HCT116 (cell line): ENCODE measurements around the gene SLC38A3. TPM values are rescaled to one million over a fixed set of nuclear protein-coding genes. Genes with fewer than 3 reads are reported as not detected.

Experiments used
- ATAC-seq: fragments of 200-7000 bp; cut with Tn5 transposase; 2 replicates; pipeline ENCODE4 v1.9.1; 2020; ENCODE audit warnings: mild to moderate bottlenecking, moderate library complexity
- BruUV-seq: library from RNA; stranded (reverse); fragments of 400-500 nt; replicated peaks from 2 replicates; lab custom pipeline; 2021; lab: Mats Ljungman, UMichigan
- CTCF ChIA-PET: fragments of 300-600 bp; sonication (Branson Sonifier 250); formaldehyde crosslinking; loops from one replicate; lab custom pipeline; 2021; ENCODE audit warnings: antibody characterized with exemption; lab: Charles Lee
- POLR2A ChIA-PET: fragments of 300-600, 350-600 bp; sonication (Branson Sonifier 250); formaldehyde crosslinking; loops from one replicate; lab custom pipeline; 2021; ENCODE audit warnings: antibody characterized with exemption; lab: Charles Lee
- RAD21 ChIA-PET, 2 experiments: fragments of 300-600 bp; sonication (Branson Sonifier 250); formaldehyde crosslinking; loops; one replicate each; lab custom pipeline; 2023; ENCODE audit warnings: low total read pairs in 2 of 2; ENCODE audit not compliant: uncharacterized antibody in 2 of 2, unreplicated experiment in 2 of 2, low non-redundant PET in 1 of 2; lab: Charles Lee
- DNase-seq: peaks from one replicate; pipeline ENCODE4 v3.0.0-alpha.2; 2010; ENCODE audit warnings: low read depth, low spot score
- H2AFZ ChIP-seq: fragments of 200-600 bp; shearing (Covaris generic), sonication (generic); 2 replicates; pipeline ENCODE4 v1.6.1; 2017; ENCODE audit warnings: low read depth, mixed run types, mixed read lengths, antibody characterized with exemption, low read length; ENCODE audit not compliant: poor library complexity, severe bottlenecking
- H3K27ac ChIP-seq: 2 replicates; pipeline ENCODE4 v1.5.1; 2012; ENCODE audit warnings: low read depth, low read length
- H3K27me3 ChIP-seq: fragments of 200-600 bp; sonication (generic); 2 replicates; pipeline ENCODE4 v1.6.1; 2016; ENCODE audit warnings: mixed run types, low read length, mixed read lengths; ENCODE audit not compliant: insufficient read depth
- H3K36me3 ChIP-seq, 2 experiments: fragments of 200-500 bp in 1 of 2; fragments of 200-600 bp in 1 of 2; sonication (Bioruptor generic) in 1 of 2; sonication (generic) in 1 of 2; 2 replicates each; pipeline versions ENCODE4 v1.5.1 to v1.6.1; 2014 to 2016; ENCODE audit warnings: low read length in 2 of 2, inconsistent platforms in 1 of 2, mixed read lengths in 1 of 2, mixed run types in 1 of 2; ENCODE audit not compliant: insufficient read depth in 2 of 2, control insufficient read depth in 1 of 2
- H3K4me1 ChIP-seq, 2 experiments: fragments of 200-600 bp in 1 of 2; sonication (generic) in 1 of 2; 2 replicates each; pipeline versions ENCODE4 v1.5.1 to v1.6.1; 2012 to 2017; ENCODE audit warnings: low read length in 2 of 2, inconsistent platforms in 1 of 2, mild to moderate bottlenecking in 1 of 2, mixed read lengths in 1 of 2, mixed run types in 1 of 2, moderate library complexity in 1 of 2; ENCODE audit not compliant: insufficient read depth in 2 of 2, control insufficient read depth in 1 of 2
- H3K4me2 ChIP-seq: fragments of 200-600 bp; sonication (generic); 2 replicates; pipeline ENCODE4 v1.6.1; 2017; ENCODE audit warnings: mixed run types, low read length, mixed read lengths
- H3K4me3 ChIP-seq, 2 experiments: fragments of 200-600 bp in 1 of 2; sonication (generic) in 1 of 2; replicated peaks in 1 of 2; 2 replicates each; pipeline ENCODE4 v1.5.1; 2011 to 2016; ENCODE audit warnings: low read length in 2 of 2, control low read depth in 1 of 2, low read depth in 1 of 2, mild to moderate bottlenecking in 1 of 2, mixed read lengths in 1 of 2, mixed run types in 1 of 2
- H3K79me2 ChIP-seq: fragments of 200-600 bp; sonication (generic); 2 replicates; pipeline ENCODE4 v1.6.1; 2017; ENCODE audit warnings: mild to moderate bottlenecking, mixed run types, low read length, moderate library complexity, mixed read lengths; ENCODE audit not compliant: insufficient read depth
- H3K9ac ChIP-seq: fragments of 200-600 bp; sonication (generic); 2 replicates; pipeline ENCODE4 v1.6.1; 2016; ENCODE audit warnings: low read length, mixed read lengths
- H3K9me2 ChIP-seq: fragments of 200-600 bp; sonication (generic), shearing (Covaris generic); 2 replicates; pipeline ENCODE4 v1.6.1; 2017; ENCODE audit warnings: mixed run types, mild to moderate bottlenecking, moderate library complexity; ENCODE audit not compliant: insufficient read depth
- H3K9me3 ChIP-seq, 2 experiments: fragments of 200-500 bp in 1 of 2; fragments of 200-600 bp in 1 of 2; sonication (Bioruptor generic) in 1 of 2; sonication (generic) in 1 of 2; 2 replicates each; pipeline ENCODE4 v1.6.1; 2014 to 2017; ENCODE audit warnings: low read length in 2 of 2, mixed read lengths in 2 of 2, inconsistent platforms in 1 of 2, low read depth in 1 of 2, mild to moderate bottlenecking in 1 of 2, mixed run types in 1 of 2, moderate library complexity in 1 of 2; ENCODE audit not compliant: control insufficient read depth in 1 of 2, insufficient read depth in 1 of 2
- H4K20me1 ChIP-seq: fragments of 200-600 bp; sonication (generic), shearing (Covaris generic); 2 replicates; pipeline ENCODE4 v1.6.1; 2017; ENCODE audit warnings: mixed run types, mild to moderate bottlenecking, moderate library complexity; ENCODE audit not compliant: insufficient read depth
- CBX3 ChIP-seq: IDR thresholded peaks from 2 replicates; pipeline ENCODE4 v1.6.1; 2012; ENCODE audit warnings: low read depth
- CEBPB ChIP-seq: IDR thresholded peaks from 2 replicates; pipeline ENCODE4 v1.6.1; 2012; ENCODE audit warnings: low read depth
- EGR1 ChIP-seq: IDR thresholded peaks from 2 replicates; pipeline ENCODE4 v1.6.1; 2012; ENCODE audit warnings: low read depth
- ELF1 ChIP-seq: IDR thresholded peaks from 2 replicates; pipeline ENCODE4 v1.6.1; 2012; ENCODE audit warnings: low read depth, borderline replicate concordance
- EZH2 ChIP-seq: fragments of 200-600 bp; sonication (generic); IDR thresholded peaks from 2 replicates; pipeline ENCODE4 v1.6.1; 2017; ENCODE audit warnings: antibody characterized with exemption, mixed run types
- FOSL1 ChIP-seq: IDR thresholded peaks from 2 replicates; pipeline ENCODE4 v1.6.1; 2012; ENCODE audit warnings: low read depth
- MAX ChIP-seq: IDR thresholded peaks from 2 replicates; pipeline ENCODE4 v1.6.1; 2012
- POLR2A ChIP-seq: IDR thresholded peaks from 2 replicates; pipeline ENCODE4 v1.7.0; 2011; ENCODE audit warnings: borderline replicate concordance; ENCODE audit not compliant: insufficient read depth, insufficient read length; ENCODE audit errors: extremely low read depth
- RAD21 ChIP-seq: IDR thresholded peaks from 2 replicates; pipeline ENCODE4 v1.6.1; 2012; ENCODE audit warnings: low read depth, mild to moderate bottlenecking
- SP1 ChIP-seq: IDR thresholded peaks from 2 replicates; pipeline ENCODE4 v1.6.1; 2012; ENCODE audit warnings: low read depth
- SRF ChIP-seq: IDR thresholded peaks from 2 replicates; pipeline ENCODE4 v1.6.1; 2012; ENCODE audit warnings: low read depth
- TCF7L2 ChIP-seq: IDR thresholded peaks from 2 replicates; pipeline ENCODE4 v1.7.0; 2011; ENCODE audit warnings: borderline replicate concordance, inconsistent platforms; ENCODE audit not compliant: insufficient read depth, insufficient read length; ENCODE audit errors: extremely low read depth
- YY1 ChIP-seq: IDR thresholded peaks from 2 replicates; pipeline ENCODE4 v1.6.1; 2011; ENCODE audit warnings: low read length, low read depth, moderate library complexity, mild to moderate bottlenecking; ENCODE audit not compliant: insufficient replicate concordance; ENCODE audit errors: extremely low read depth
- intact Hi-C: fragments of 100-400 bp; cut with micrococcal nuclease; formaldehyde crosslinking; loops from 2 replicates; pipeline ENCODE4 v1.10.0; 2022
- total RNA-seq: library from RNA; stranded (reverse); gene quantifications from one replicate; pipeline ENCODE4 v1.2.1, GENCODE V29; 2021; ENCODE audit not compliant: unreplicated experiment
- TF ChIP-seq, protein P1 (sequence below): IDR thresholded peaks from 2 replicates; pipeline ENCODE4 v1.6.1; 2012

The SLC38A3 gene
- total RNA-seq, 1 experiment from 2014 or later, result 3.1 TPM

GRCh38 chr3:50263478-50264382 lies 58.7 kb downstream of the SLC38A3 start:
- no TSS peak for BruUV-seq
- H3K9ac ChIP-seq, result peak overlapping the region; percentile 62
- intact Hi-C loops, result no loop called here
- POLR2A ChIA-PET, result interaction anchor here (0.9 to 2.5 kb wide), 5 partner anchors 16 to 35 kb away, joined by 3 to 9 read pairs (median 4); partner anchors contain the start of genes GNAI2, HYAL3, LSMEM2 and NAA80
- H3K9me3 ChIP-seq, result no peaks in the 10 kb centered on the region
- no peaks in the 10 kb centered on the region for H4K20me1 ChIP-seq
- no peaks in the 10 kb centered on the region for H3K27me3 ChIP-seq
- H3K9me2 ChIP-seq, result no peaks in the 10 kb centered on the region
- no peaks in the 10 kb centered on the region for H3K36me3 ChIP-seq
- TF ChIP-seq CBX3, result no peak
- TF ChIP-seq, protein P1, sequence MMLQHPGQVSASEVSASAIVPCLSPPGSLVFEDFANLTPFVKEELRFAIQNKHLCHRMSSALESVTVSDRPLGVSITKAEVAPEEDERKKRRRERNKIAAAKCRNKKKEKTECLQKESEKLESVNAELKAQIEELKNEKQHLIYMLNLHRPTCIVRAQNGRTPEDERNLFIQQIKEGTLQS, result no peak
- RAD21 ChIA-PET, result no interaction called here
- H3K79me2 ChIP-seq, result no peaks in the 10 kb centered on the region
- H2AFZ ChIP-seq, result no peak overlapping the region
- H3K27ac ChIP-seq, result peak overlapping the region; percentile 86
- DNase-seq, result no peak
- peaks cover 66 to 95% of the 10 kb centered on the region in 2 experiments for H3K4me1 ChIP-seq
- peak overlapping the region; percentile 16 to 36 for H3K4me3 ChIP-seq
- H3K4me2 ChIP-seq, result peak overlapping the region; percentile 80
- ATAC-seq, result no peak
- CTCF ChIA-PET, result interaction anchor here (0.6 to 2.9 kb wide), 6 partner anchors 17 to 84 kb away, joined by 3 to 23 read pairs (median 6); partner anchors contain the start of gene HYAL1

- CTCF ChIA-PET, result interaction anchor here (0.6 to 2.9 kb wide), 8 partner anchors 8 to 83 kb away, joined by 3 to 23 read pairs (median 4); partner anchors contain the start of genes GNAI2 and HYAL1
- H2AFZ ChIP-seq, result no peak overlapping the region
- H3K9me3 ChIP-seq, result no peaks in the 10 kb centered on the region
- no peaks in the 10 kb centered on the region for H4K20me1 ChIP-seq
- H3K9me2 ChIP-seq, result no peaks in the 10 kb centered on the region
- no peaks in the 10 kb centered on the region for H3K36me3 ChIP-seq
- RAD21 ChIA-PET, result interaction anchor here in 1 of 2 experiments (0.6 kb wide), 1 partner anchor 70 kb away, joined by 4 read pairs; no protein-coding TSS in a partner anchor
- H3K9ac ChIP-seq, result peak overlapping the region; percentile 62
- peak overlapping the region; percentile 80 for H3K4me2 ChIP-seq
- ATAC-seq (peak; percentile 45), DNase-seq (peak; percentile 76)
- peak overlapping the region; percentile 16 to 36 for H3K4me3 ChIP-seq
- no TSS peak for BruUV-seq
- H3K27ac ChIP-seq, result peak overlapping the region; percentile 86
- no peaks in the 10 kb centered on the region for H3K79me2 ChIP-seq
- H3K4me1 ChIP-seq, result peaks cover 72 to 95% of the 10 kb centered on the region in 2 experiments
- POLR2A ChIA-PET, result interaction anchor here (0.7 to 2.5 kb wide), 7 partner anchors 15 to 64 kb away, joined by 3 to 9 read pairs (median 4); partner anchors contain the start of genes GNAI2, HYAL3, LSMEM2 and NAA80
- no peaks in the 10 kb centered on the region for H3K27me3 ChIP-seq
- TF ChIP-seq, protein P1, result no peak
- TF ChIP-seq TCF7L2 (no peak), CEBPB (no peak), RAD21 (no peak), EGR1 (no peak), SRF (no peak), EZH2 (no peak), POLR2A (no peak), ELF1 (no peak), MAX (no peak), SP1 (no peak), FOSL1 (no peak), YY1 (no peak)
- TF ChIP-seq, all 23 proteins: peak for 0
- intact Hi-C loops, result no loop called here
Observed at GRCh38 chr3:50264383-50264963, 59.4 kb downstream of the SLC38A3 start.
